Suprapubic skin (tissue), 3 donors: ENCODE results near the gene XRRA1.

ENCODE experiments used
- CTCF ChIP-seq, 2 donors: fragments of 200-600 bp in 1 of 2; fragments of 450-650 bp in 1 of 2; sonication (generic) in 1 of 2; IDR thresholded peaks; one replicate each; pipeline ENCODE4 v1.5.1; 2016 to 2019; ENCODE audit warnings: antibody characterized with exemption in 2 of 2, mild to moderate bottlenecking in 1 of 2, moderate library complexity in 1 of 2
- POLR2A ChIP-seq, 2 donors: fragments of 450-650 bp; IDR thresholded peaks; one replicate each; pipeline ENCODE4 v1.6.1; 2017; ENCODE audit warnings: antibody characterized with exemption in 2 of 2, mild to moderate bottlenecking in 2 of 2, moderate library complexity in 2 of 2

- TF ChIP-seq POLR2A (IDR thresholded peaks at IDR 0.05) (no peak), CTCF (IDR thresholded peaks at IDR 0.05) (no peak)
Observed at GRCh38 chr11:74860743-74861142, 88.1 kb downstream of the XRRA1 start.
